PC-3 (cell line): ENCODE data around the gene HDHD5.

ENCODE experiments used
- CTCF ChIP-seq: fragments of 300-600 bp; sonication (generic); conservative IDR thresholded peaks from 2 replicates; pipeline ENCODE4 v1.5.1; 2017; ENCODE audit warnings: antibody characterized with exemption, low read depth, mild to moderate bottlenecking, low read length
- EZH2 ChIP-seq: fragments of 300-600 bp; sonication (generic); IDR thresholded peaks from one replicate; pipeline ENCODE4 v1.6.1; 2017; ENCODE audit warnings: antibody characterized with exemption, mild to moderate bottlenecking, low read length; ENCODE audit not compliant: unreplicated experiment

GRCh38 chr22:17171153-17172028, 12.3 kb upstream of the HDHD5 start:
- peak; percentile 71 for TF ChIP-seq CTCF
- no peak for TF ChIP-seq EZH2
